GM21825 (cell line): ENCODE data around the gene IFNLR1.

Source experiments
- ATAC-seq: cut with Tn5 transposase; IDR thresholded peaks from one replicate; pipeline ENCODE4 v1.9.1; 2021; ENCODE audit warnings: mild to moderate bottlenecking, moderate library complexity; ENCODE audit not compliant: unreplicated experiment

Gene IFNLR1

GRCh38 chr1:24178407-24178806 lies 8.7 kb downstream of the IFNLR1 start:
- no peak for ATAC-seq

GRCh38 chr1:24177161-24177560 lies 9.9 kb downstream of the IFNLR1 start:
- no peak for ATAC-seq

DNA sequence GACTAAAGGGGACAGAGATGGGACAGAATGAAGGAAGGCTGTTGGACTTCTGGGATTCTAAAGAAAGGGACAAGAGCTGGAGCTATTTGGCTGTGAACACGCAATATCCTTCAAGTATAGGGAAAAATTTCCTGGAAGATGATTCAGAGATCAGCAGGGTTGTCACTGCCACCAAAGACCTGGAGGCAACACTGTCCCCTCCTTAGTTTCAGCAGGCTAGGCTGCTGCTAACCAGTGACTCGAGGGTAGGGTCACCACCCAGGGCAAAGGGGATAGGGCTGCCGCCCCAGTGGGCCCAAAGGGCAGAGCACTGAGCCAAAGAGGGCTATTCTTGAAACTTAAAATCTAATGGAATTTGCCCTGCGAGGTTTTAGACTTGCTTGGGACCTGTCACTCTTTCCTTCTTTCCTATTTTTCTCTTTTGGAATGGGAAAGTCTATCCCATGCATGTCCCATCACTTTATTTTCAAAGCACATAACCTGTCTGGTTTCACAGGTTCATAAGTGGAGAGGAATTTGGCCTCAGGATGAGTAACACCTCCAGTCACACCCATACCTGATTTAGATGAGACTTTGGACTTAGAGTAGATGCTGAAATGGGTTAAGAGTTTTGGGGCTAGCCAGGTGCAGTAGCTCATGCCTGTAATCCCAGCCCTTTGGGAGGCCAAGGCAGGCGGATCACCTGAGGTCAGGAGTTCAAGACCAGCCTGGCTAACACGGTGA lies 11.9 kb downstream of the IFNLR1 start:
- no peak for ATAC-seq

DNA sequence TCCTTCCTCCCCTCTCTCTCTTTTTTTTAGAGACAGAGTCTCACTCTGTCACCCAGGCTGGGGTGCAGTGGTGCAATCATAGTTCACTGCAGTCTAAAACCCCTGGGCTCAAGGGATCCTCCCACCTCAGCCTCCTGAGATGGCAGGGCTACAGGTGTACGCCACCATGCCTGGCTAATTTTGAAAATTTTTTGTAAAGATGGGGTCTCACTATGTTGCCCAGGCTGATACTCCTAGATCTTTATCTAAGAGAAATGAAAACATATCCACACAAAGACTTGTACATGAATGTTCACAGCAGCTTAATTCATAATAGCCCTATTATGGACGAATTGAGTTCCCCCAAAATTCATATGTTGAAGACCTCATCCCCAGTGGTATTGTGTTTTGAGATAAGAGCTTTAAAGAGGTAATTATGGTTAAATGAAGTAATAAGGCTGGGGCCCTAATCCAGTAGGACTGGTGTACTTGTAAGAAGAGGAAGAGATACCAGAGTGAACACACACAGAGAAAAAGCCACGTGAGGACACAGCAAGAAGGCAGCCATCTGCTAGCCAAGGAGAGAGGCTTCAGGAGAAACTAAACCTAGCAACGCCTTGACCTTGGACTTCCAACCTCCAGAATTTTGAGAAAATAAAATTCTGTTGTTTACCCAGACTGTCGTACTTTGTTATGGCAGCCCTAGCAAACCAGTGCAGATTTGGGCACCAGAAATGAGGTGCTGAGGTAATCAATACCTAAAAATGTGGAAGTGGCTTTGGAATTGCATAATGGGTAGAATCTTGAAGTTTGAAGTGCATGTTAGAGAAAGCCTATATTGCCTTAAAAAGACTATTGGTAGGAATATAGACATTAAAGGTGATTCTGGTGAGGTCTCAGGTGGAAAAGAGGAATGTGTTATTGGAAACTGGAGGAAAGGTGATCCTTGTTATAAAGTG lies 13.2 kb downstream of the IFNLR1 start:
- ATAC-seq = no peak

DNA sequence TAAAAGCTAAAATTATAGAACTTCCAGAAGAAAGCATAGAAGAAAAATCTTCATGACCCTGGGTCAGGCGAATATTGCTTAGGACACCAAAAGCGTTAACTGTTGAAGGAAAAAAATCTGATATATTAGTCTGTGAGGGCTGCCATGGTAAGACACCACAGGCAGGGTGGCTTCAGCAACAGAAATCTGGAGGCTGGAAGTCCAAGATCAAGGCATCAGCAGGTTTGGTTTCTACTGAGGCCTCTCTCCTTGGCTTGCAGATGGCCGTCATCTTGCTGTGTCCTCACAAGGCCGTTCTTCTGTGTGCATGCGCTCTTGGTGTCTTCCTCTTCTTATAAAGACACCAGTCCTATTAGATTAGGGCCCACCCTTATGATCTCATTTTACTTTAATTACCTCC lies 14.5 kb downstream of the IFNLR1 start:
- ATAC-seq = no peak

GRCh38 chr1:24169286-24169685 lies 17.8 kb downstream of the IFNLR1 start:
- ATAC-seq = no peak

DNA sequence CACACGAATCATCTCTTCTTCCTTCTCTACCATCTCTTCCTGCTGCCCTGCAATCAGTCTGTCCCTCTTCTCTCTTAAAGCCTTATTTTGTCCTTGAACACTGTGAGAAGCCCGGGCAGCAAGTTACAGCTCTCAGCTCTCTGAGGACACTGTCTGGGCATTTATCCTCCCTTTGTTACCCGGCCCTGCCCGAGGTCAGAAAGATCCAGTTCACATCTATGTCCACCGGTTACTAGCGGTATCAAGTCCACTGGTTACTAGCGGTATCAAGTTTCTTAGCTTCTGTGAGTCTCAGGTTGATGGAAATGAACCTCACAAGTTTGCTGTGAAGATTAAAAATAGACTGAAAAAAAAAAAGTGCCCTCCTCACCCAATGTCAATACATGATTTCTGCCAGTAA lies 18.8 kb downstream of the IFNLR1 start:
- no peak for ATAC-seq

- ATAC-seq = no peak
Observed at GRCh38 chr1:24167008-24167407, 20.1 kb downstream of the IFNLR1 start.

DNA sequence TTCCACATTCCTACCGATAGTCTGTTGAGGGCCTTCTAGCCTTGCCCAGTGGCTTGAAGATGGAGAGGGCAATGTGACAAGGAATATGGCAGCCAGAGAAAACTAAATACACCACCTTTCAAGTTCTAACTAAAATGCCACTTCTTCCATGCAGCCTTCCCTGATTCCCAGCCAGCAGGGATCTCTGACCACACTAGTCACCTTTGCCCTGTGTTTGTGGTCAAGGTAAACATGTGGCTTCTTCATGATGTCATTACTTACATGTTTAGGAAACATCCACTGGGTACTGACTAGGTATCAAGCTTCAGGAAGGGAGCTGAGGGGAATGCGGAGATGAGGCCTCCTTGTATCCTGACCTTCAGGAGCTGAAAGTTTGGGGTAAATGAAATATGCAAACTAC lies 21.6 kb downstream of the IFNLR1 start:
- no peak for ATAC-seq

DNA sequence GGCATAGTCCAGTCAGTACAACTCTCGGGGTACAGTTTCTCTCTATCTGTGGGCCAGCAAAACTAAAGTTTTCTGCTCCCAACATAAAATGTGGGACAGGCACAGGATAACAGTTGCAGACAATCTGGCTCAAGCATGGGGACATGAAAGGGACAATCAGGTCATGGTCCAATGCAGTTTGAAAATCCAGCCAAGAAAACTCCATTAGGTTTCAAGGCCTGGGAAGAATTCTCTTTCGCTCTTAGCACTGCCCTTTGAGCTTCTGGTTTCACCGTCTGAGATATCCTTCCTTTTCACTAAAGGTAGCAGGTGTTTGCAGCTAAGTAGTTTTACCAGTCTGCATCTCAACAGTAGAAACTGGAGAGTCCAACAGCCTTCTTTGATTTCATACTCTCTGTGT lies 23.1 kb downstream of the IFNLR1 start:
- no peak for ATAC-seq

GRCh38 chr1:24162201-24162600 lies 24.9 kb downstream of the IFNLR1 start:
- ATAC-seq = no peak

- no peak for ATAC-seq
Observed at GRCh38 chr1:24161270-24161669, 25.8 kb downstream of the IFNLR1 start.

GRCh38 chr1:24159366-24159765 lies 27.7 kb downstream of the IFNLR1 start:
- no peak for ATAC-seq

DNA sequence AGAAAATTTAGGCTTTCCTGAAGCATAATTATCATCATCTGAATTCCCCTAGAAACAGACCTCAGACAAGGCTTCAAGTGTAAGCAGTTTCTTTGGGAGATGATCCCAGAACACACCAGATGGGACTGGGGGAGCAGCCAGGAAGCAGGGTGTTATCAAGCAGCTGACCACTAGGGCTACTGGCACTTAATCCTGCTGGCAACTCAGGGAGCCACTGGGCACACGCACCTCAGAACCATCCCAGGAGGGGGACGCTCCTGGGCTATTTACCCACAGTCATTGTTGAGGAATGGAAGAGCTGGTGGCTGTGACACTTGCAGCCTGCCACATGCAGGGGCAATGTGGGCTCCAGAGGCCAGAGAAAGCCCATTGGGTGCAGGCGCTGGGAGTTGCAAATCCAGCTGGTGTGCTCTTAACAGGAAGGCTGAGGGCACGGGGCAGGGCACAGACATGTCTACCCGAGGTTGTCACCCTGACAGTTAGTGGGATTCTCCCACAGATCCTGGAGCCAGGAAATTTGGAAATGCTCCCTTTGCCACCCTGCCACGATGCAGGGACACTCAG lies 29.1 kb downstream of the IFNLR1 start:
- no peak for ATAC-seq

GRCh38 chr1:24156542-24157260 lies 30.4 kb downstream of the IFNLR1 start:
- ATAC-seq = no peak

DNA sequence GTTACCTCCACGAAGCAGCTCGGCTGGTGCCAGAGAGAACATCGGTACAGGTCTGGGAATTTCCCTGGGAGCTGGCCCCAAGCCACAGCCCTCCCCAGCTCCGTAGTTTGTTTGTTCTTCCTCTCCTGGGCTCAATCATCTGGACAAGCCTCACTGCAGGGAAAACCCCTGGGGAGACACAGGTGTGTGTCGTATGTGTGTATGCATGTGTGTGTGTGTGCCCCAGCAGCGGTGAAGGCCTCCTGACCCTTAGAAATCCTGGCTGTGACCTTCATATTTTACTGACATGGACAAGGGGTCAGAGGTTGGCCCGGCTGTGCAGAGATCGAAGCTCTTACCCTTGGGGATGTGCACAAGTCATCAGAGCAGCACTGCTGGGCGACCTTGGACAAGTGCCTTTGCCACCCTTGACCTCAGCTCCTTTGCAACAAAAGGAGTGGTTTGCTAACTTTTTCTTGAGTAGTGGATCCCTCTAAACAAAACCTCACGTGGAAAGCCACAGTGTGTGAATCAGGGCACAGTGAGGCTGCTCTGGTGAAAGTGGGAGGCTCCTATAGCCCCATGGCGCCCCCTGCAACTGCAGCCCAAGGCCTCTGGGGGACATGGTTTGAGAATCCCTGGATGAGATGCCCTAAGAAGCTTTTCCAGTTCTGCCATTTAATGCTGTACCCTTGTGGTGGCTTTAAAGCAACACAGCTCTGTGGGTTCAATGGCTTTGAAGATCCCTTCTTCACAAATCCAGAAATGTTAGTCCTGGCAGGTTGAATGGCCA lies 31.9 kb downstream of the IFNLR1 start:
- ATAC-seq = no peak

DNA sequence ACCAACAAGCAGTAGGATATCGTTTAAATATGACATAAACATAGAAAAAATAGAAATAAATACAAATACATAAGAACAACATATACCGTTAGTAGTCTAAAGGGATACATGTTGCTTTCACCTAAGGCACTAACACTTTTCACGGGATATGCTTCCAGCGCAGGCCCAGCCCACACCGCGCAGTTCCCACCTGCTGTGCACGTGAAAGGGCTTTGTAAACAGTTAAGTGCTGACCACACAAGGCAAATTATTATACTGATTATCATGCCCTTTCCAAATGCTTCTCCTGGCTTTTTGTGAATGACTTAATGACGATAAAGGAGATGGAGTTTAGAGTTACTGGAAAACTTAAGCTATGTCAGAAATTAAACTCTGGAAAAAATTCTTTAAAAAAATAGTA lies 32.9 kb downstream of the IFNLR1 start:
- ATAC-seq = no peak

- no peak for ATAC-seq
Observed at GRCh38 chr1:24152631-24153494, 34.2 kb downstream of the IFNLR1 start.

- ATAC-seq = no peak
Observed at GRCh38 chr1:24151175-24151533, 35.9 kb downstream of the IFNLR1 start.
